Neural crest cell (in vitro differentiated cells): ENCODE data around the gene SWAP70. TPM values are rescaled to one million over a fixed set of nuclear protein-coding genes. Genes with fewer than 3 reads are reported as not detected.
A peak's percentile ranks its signal among the peaks of the same experiment; 100 is the strongest.

Experiments
- DNase-seq: peaks from one replicate; pipeline ENCODE4 v3.0.0; 2021; ENCODE audit warnings: low read depth, mixed read lengths, low spot score
- H3K27ac Mint-ChIP-seq: one replicate; pipeline ENCODE4 v1.8.0; 2021; ENCODE audit warnings: mild to moderate bottlenecking, mixed read lengths; ENCODE audit not compliant: unreplicated experiment
- H3K27me3 Mint-ChIP-seq: 2 replicates; pipeline ENCODE4 v1.8.0; 2021; ENCODE audit warnings: low read depth, mild to moderate bottlenecking, mixed read lengths
- H3K36me3 Mint-ChIP-seq: 2 replicates; pipeline ENCODE4 v1.8.0; 2021; ENCODE audit warnings: low read depth, mild to moderate bottlenecking, mixed read lengths
- H3K4me1 Mint-ChIP-seq: 2 replicates; pipeline ENCODE4 v1.8.0; 2021; ENCODE audit warnings: mixed read lengths
- H3K4me3 Mint-ChIP-seq: one replicate; pipeline ENCODE4 v1.8.0; 2021; ENCODE audit warnings: mild to moderate bottlenecking, mixed read lengths
- H3K9me3 Mint-ChIP-seq: 2 replicates; pipeline ENCODE4 v1.8.0; 2021; ENCODE audit warnings: mixed read lengths
- CTCF ChIP-seq: fragments of 200-600 bp; sonication (generic); conservative IDR thresholded peaks from 2 replicates; pipeline ENCODE4 v1.5.0; 2021; ENCODE audit warnings: antibody characterized with exemption, mild to moderate bottlenecking
- total RNA-seq: library from RNA; stranded (reverse); gene quantifications from 2 replicates; pipeline ENCODE4 v1.2.1, GENCODE V29; 2021

Gene SWAP70
- total RNA-seq, 1 donor from 2014 or later, result 18.1 TPM

- TF ChIP-seq CTCF, result no peak
- Mint-ChIP-seq H3K4me3 (peak overlapping the region; percentile 16), H3K9me3 (peaks cover 4% of the 10 kb centered on the region), H3K27me3 (no peaks in the 10 kb centered on the region), H3K4me1 (peaks cover 56% of the 10 kb centered on the region), H3K27ac (no peak overlapping the region), H3K36me3 (no peaks in the 10 kb centered on the region)
- DNase-seq, result no peak
These were observed 96.3 kb downstream of the SWAP70 start for GRCh38 chr11:9760193-9760575.

- TF ChIP-seq CTCF, result no peak
- no peak overlapping the region for H3K4me3 Mint-ChIP-seq
These were observed 97.6 kb downstream of the SWAP70 start for GRCh38 chr11:9761441-9761945.

GRCh38 chr11:9762531-9762930, 98.7 kb downstream of the SWAP70 start:
- Mint-ChIP-seq H3K27me3 (no peaks in the 10 kb centered on the region), H3K4me3 (no peak overlapping the region), H3K36me3 (no peaks in the 10 kb centered on the region), H3K9me3 (peaks cover 6% of the 10 kb centered on the region), H3K27ac (no peak overlapping the region), H3K4me1 (peaks cover 46% of the 10 kb centered on the region)
- no peak for DNase-seq
- no peak for TF ChIP-seq CTCF

More at GRCh38 chr11:9761441-9761945, 97.6 kb downstream of the SWAP70 start:
- H3K36me3 Mint-ChIP-seq, result no peaks in the 10 kb centered on the region
- peaks cover 6% of the 10 kb centered on the region for H3K9me3 Mint-ChIP-seq
- no peak for DNase-seq
- H3K27me3 Mint-ChIP-seq, result no peaks in the 10 kb centered on the region
- no peak overlapping the region for H3K27ac Mint-ChIP-seq
- H3K4me1 Mint-ChIP-seq, result peaks cover 55% of the 10 kb centered on the region

- Mint-ChIP-seq H3K9me3 (peaks cover 6% of the 10 kb centered on the region), H3K27me3 (no peaks in the 10 kb centered on the region), H3K27ac (no peak overlapping the region), H3K4me3 (no peak overlapping the region), H3K4me1 (peaks cover 42% of the 10 kb centered on the region), H3K36me3 (no peaks in the 10 kb centered on the region)
- DNase-seq, result no peak
- no peak for TF ChIP-seq CTCF
These were observed 99.4 kb downstream of the SWAP70 start for GRCh38 chr11:9763301-9763700.

- DNase-seq, result no peak
- Mint-ChIP-seq H3K36me3 (peaks cover 3% of the 10 kb centered on the region), H3K4me3 (peak overlapping the region; percentile 35), H3K27ac (peak overlapping the region; percentile 91), H3K4me1 (peaks cover 31% of the 10 kb centered on the region), H3K9me3 (peaks cover 6% of the 10 kb centered on the region), H3K27me3 (no peaks in the 10 kb centered on the region)
- no peak for TF ChIP-seq CTCF
These were observed 101.6 kb downstream of the SWAP70 start for GRCh38 chr11:9765320-9766101.
